GM12864 (cell line): ENCODE measurements around the gene NOP53.
"Not testable (repeated sequence)": the region's sequence is repeated elsewhere in the genome, so short reads cannot be mapped to it uniquely, and the experiment has no call there.

Experiments
- DNase-seq: peaks from one replicate; pipeline ENCODE4 v3.0.0-alpha.2; 2011; ENCODE audit warnings: low read depth
- H3K4me3 ChIP-seq: 2 replicates; pipeline ENCODE4 v1.5.1; 2011; ENCODE audit warnings: mild to moderate bottlenecking, low read depth, low read length, control low read depth
- TF ChIP-seq, protein P1 (sequence below): IDR thresholded peaks from 2 replicates; pipeline ENCODE4 v1.5.1; 2011; ENCODE audit warnings: low read depth, mild to moderate bottlenecking, moderate library complexity, low read length, control low read depth, inconsistent platforms; ENCODE audit errors: missing control alignments

NOP53 gene

DNA sequence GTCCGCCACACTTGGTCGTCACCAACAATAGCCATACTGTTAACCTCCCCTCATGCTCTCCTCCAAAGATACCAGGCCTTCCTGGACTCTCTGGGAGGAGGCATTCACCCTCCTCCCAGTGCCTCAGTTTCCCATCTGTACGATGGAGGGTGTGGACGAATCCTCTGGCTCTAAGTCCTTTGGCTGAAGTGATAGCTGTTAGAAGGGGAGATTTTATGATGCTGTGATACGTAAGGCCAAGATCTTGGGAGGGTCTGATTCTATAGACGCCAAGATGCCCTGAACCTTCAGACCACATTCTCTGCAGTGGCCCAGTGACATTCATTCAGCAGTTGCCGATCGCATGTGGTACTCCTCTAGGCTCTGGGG, 14.8 kb upstream of the NOP53 start:
- no peak for DNase-seq
- TF ChIP-seq, protein P1, sequence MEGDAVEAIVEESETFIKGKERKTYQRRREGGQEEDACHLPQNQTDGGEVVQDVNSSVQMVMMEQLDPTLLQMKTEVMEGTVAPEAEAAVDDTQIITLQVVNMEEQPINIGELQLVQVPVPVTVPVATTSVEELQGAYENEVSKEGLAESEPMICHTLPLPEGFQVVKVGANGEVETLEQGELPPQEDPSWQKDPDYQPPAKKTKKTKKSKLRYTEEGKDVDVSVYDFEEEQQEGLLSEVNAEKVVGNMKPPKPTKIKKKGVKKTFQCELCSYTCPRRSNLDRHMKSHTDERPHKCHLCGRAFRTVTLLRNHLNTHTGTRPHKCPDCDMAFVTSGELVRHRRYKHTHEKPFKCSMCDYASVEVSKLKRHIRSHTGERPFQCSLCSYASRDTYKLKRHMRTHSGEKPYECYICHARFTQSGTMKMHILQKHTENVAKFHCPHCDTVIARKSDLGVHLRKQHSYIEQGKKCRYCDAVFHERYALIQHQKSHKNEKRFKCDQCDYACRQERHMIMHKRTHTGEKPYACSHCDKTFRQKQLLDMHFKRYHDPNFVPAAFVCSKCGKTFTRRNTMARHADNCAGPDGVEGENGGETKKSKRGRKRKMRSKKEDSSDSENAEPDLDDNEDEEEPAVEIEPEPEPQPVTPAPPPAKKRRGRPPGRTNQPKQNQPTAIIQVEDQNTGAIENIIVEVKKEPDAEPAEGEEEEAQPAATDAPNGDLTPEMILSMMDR: no peak
- H3K4me3 ChIP-seq: no peak overlapping the region

DNA sequence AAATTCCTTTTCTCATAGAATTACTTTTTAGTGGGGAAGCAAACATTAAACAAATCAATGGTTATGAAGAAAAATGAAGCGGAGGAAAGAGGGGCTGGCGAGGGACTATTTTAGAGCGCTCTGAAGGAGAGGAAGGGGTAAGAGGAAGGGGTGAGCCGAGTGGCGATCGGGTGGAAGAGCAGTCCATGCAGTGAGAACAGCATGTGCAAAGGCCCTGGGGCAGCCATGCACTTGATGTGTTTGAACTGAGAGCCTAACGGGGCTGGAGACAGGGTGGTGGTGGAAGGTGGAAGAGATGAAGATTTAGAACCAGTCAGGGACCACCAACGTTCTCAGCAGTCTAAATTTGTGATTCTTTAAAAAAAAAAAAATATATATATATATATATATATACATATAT, 14.4 kb upstream of the NOP53 start:
- no peak overlapping the region for H3K4me3 ChIP-seq

GRCh38 chr19:47735131-47735530, 10.2 kb upstream of the NOP53 start:
- DNase-seq: no peak
- TF ChIP-seq, protein P1: no peak
- H3K4me3 ChIP-seq: no peak overlapping the region

More for the DNA sequence above, 14.4 kb upstream of the NOP53 start:
- no peak for DNase-seq
- TF ChIP-seq, protein P1: no peak

DNA sequence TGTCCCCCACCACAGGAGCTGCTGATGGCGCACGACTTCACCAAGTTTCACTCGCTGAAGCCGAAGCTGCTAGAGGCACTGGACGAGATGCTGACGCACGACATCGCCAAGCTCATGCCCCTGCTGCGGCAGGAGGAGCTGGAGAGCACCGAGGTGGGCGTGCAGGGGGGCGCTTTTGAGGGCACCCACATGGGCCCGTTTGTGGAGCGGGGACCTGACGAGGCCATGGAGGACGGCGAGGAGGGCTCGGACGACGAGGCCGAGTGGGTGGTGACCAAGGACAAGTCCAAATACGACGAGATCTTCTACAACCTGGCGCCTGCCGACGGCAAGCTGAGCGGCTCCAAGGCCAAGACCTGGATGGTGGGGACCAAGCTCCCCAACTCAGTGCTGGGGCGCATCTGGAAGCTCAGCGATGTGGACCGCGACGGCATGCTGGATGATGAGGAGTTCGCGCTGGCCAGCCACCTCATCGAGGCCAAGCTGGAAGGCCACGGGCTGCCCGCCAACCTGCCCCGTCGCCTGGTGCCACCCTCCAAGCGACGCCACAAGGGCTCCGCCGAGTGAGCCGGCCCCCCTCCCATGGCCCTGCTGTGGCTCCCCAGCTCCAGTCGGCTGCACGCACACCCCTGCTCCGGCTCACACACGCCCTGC, 4.4 kb upstream of the NOP53 start:
- TF ChIP-seq, protein P1: no peak
- DNase-seq: no peak

GRCh38 chr19:47741544-47742140, 3.7 kb upstream of the NOP53 start:
- DNase-seq: no peak
- TF ChIP-seq, protein P1: no peak
- H3K4me3 ChIP-seq: no peak overlapping the region

More for the DNA sequence above, 4.4 kb upstream of the NOP53 start:
- no peak overlapping the region for H3K4me3 ChIP-seq

DNA sequence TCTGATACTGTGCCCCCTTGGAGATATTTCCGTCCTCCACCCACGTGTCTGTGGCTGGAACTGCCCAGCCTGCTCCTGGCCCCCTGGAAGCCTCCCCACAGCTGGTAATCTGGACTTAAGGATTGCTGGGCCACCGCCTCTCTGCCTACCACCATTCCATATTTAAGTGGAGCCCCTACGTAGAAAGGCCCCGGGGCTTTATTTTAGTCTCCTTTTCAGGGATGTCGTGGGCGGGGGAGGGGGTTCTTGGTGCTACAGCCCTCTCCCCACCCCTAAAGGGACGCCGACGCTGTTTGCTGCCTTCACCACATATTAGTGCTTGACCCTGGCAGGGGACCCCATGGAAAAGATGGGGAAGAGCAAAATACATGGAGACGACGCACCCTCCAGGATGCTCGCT, 2.7 kb upstream of the NOP53 start:
- H3K4me3 ChIP-seq: no peak overlapping the region
- no peak for DNase-seq
- TF ChIP-seq, protein P1: no peak

- peak overlapping the region; percentile 82 for H3K4me3 ChIP-seq
- not testable (repeated sequence) for DNase-seq
These were observed 783 bp downstream of the NOP53 start for GRCh38 chr19:47746129-47746528.
